Activated CD4-positive, alpha-beta T cell treated with anti-CD3 and anti-CD28 coated beads, Interleukin-2, Interleukin-4, amounts not matched to agents 100 ng/mL and 50 ng/mL, durations not matched to agents 16 hours and 8 hours (primary cell): ENCODE data around the gene GYPE.
A peak's percentile ranks its signal among the peaks of the same experiment; 100 is the strongest.
"Not testable (repeated sequence)": the region's sequence is repeated elsewhere in the genome, so short reads cannot be mapped to it uniquely, and the experiment has no call there.

Experiments
- DNase-seq: peaks from one replicate; pipeline ENCODE4 v3.0.0-alpha.2; 2020; ENCODE audit warnings: low spot score

The GYPE gene

GRCh38 chr4:143905440-143905839, at the start of gene GYPE:
Gene GYPE, minus strand, starts transcription at chr4:143905559. Its CDS starts 52 bp downstream, at chr4:143905507.
- DNase-seq, result not testable (repeated sequence)

- not testable (repeated sequence) for DNase-seq
Measured at GRCh38 chr4:143951458-143951972, 46.2 kb upstream of the GYPE start.

GRCh38 chr4:143950967-143951366, 45.6 kb upstream of the GYPE start:
- DNase-seq, result not testable (repeated sequence)

GRCh38 chr4:143950185-143950584, 44.8 kb upstream of the GYPE start:
- DNase-seq, result not testable (repeated sequence)

GRCh38 chr4:143947493-143947892, 42.1 kb upstream of the GYPE start:
- not testable (repeated sequence) for DNase-seq

GRCh38 chr4:143940708-143941107, 35.3 kb upstream of the GYPE start:
- DNase-seq, result not testable (repeated sequence)

- DNase-seq, result no peak
Measured at GRCh38 chr4:143939528-143939927, 34.2 kb upstream of the GYPE start.

GRCh38 chr4:143938890-143939289, 33.5 kb upstream of the GYPE start:
- DNase-seq, result not testable (repeated sequence)

GRCh38 chr4:143921181-143921580, 15.8 kb upstream of the GYPE start:
- DNase-seq, result no peak

- not testable (repeated sequence) for DNase-seq
Measured at GRCh38 chr4:143916485-143916884, 11.1 kb upstream of the GYPE start.

GRCh38 chr4:143912478-143912877, 7.1 kb upstream of the GYPE start:
- DNase-seq, result not testable (repeated sequence)

- DNase-seq, result peak; percentile 4
Measured at GRCh38 chr4:143911528-143912417, 6.4 kb upstream of the GYPE start.

GRCh38 chr4:143910906-143911305, 5.5 kb upstream of the GYPE start:
- DNase-seq, result not testable (repeated sequence)

- DNase-seq, result peak; percentile 11
Measured at GRCh38 chr4:143907811-143908210, 2.5 kb upstream of the GYPE start.

- DNase-seq, result not testable (repeated sequence)
Measured at GRCh38 chr4:143904431-143904830, 928 bp downstream of the GYPE start.

GRCh38 chr4:143890323-143890722, 15.0 kb downstream of the GYPE start:
- DNase-seq, result not testable (repeated sequence)

- not testable (repeated sequence) for DNase-seq
Measured at GRCh38 chr4:143888189-143888588, 17.2 kb downstream of the GYPE start.

- not testable (repeated sequence) for DNase-seq
Measured at GRCh38 chr4:143884965-143885364, 20.4 kb downstream of the GYPE start.

- no peak for DNase-seq
Measured at GRCh38 chr4:143883529-143883928, 21.8 kb downstream of the GYPE start.

- DNase-seq, result no peak
Measured at GRCh38 chr4:143882892-143883291, 22.5 kb downstream of the GYPE start.

- not testable (repeated sequence) for DNase-seq
Measured at GRCh38 chr4:143879561-143879960, 25.8 kb downstream of the GYPE start.

- DNase-seq, result not testable (repeated sequence)
Measured at GRCh38 chr4:143875357-143875756, 30.0 kb downstream of the GYPE start.
